LNCaP clone FGC (cell line): ENCODE measurements around the gene GPR101.

Source experiments
- DNase-seq: peaks from one replicate; pipeline ENCODE4 v3.0.0-alpha.2; 2011; ENCODE audit warnings: low read depth
- H3K4me3 ChIP-seq: 2 replicates; pipeline ENCODE4 v1.5.1; 2011; ENCODE audit warnings: mild to moderate bottlenecking, low read depth, low read length, control low read depth
- TF ChIP-seq, protein P1 (sequence below): IDR thresholded peaks from 2 replicates; pipeline ENCODE4 v1.5.1; 2012; ENCODE audit warnings: mild to moderate bottlenecking; ENCODE audit not compliant: control insufficient read depth, insufficient read depth; ENCODE audit errors: extremely low read depth

GPR101 gene, protein sequence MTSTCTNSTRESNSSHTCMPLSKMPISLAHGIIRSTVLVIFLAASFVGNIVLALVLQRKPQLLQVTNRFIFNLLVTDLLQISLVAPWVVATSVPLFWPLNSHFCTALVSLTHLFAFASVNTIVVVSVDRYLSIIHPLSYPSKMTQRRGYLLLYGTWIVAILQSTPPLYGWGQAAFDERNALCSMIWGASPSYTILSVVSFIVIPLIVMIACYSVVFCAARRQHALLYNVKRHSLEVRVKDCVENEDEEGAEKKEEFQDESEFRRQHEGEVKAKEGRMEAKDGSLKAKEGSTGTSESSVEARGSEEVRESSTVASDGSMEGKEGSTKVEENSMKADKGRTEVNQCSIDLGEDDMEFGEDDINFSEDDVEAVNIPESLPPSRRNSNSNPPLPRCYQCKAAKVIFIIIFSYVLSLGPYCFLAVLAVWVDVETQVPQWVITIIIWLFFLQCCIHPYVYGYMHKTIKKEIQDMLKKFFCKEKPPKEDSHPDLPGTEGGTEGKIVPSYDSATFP

GRCh38 chrX:137033774-137034507 is at the start of gene GPR101:
GPR101 (minus strand) TSS chrX:137033995; CDS start chrX:137031674, 2,321 bp downstream.
- TF ChIP-seq, protein P1, sequence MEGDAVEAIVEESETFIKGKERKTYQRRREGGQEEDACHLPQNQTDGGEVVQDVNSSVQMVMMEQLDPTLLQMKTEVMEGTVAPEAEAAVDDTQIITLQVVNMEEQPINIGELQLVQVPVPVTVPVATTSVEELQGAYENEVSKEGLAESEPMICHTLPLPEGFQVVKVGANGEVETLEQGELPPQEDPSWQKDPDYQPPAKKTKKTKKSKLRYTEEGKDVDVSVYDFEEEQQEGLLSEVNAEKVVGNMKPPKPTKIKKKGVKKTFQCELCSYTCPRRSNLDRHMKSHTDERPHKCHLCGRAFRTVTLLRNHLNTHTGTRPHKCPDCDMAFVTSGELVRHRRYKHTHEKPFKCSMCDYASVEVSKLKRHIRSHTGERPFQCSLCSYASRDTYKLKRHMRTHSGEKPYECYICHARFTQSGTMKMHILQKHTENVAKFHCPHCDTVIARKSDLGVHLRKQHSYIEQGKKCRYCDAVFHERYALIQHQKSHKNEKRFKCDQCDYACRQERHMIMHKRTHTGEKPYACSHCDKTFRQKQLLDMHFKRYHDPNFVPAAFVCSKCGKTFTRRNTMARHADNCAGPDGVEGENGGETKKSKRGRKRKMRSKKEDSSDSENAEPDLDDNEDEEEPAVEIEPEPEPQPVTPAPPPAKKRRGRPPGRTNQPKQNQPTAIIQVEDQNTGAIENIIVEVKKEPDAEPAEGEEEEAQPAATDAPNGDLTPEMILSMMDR, result no peak
- no peak for DNase-seq
- no peak within 1 kb of the TSS for H3K4me3 ChIP-seq

DNA sequence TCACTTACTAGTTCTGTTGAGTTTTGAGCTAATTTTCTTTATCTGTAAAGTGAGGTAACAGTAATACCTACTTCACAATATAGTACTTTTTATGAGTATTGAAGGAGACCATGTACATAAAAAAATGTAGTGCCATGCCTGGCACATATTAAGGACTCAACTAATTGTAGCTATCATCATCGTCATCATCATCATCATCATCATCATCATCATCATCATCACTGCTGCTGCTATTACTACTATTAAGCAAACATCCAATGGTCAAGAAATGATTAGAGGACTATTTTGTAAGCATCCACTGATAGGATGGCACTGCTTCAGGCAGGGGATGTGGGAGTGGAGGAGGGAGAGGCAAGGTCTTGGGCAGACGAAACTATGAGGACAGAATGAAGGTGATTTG is 47.4 kb upstream of the GPR101 start:
- no peak overlapping the region for H3K4me3 ChIP-seq
- DNase-seq, result no peak
- TF ChIP-seq, protein P1, result no peak

DNA sequence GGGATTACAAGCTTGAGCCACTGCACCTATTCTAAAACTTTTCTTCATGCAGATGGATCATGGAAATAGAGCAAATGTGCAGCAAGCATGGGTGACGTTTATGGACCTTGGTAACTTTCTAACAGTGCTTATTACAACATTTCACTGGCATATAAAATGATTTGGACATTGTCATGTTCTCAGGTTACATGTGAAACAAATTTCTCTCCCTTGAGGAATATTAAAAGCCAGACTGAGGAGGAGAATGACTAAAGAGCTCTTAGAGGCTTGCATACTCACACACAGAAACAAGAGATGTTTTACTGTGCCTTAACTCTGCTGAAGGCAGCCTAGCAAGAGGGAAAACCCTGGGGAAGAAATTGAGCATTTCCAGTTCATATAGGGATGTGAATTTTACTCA is 38.6 kb upstream of the GPR101 start:
- TF ChIP-seq, protein P1, result no peak
- no peak for DNase-seq
- no peak overlapping the region for H3K4me3 ChIP-seq

GRCh38 chrX:137071596-137071995 is 37.8 kb upstream of the GPR101 start:
- no peak overlapping the region for H3K4me3 ChIP-seq
- TF ChIP-seq, protein P1, result no peak
- no peak for DNase-seq

DNA sequence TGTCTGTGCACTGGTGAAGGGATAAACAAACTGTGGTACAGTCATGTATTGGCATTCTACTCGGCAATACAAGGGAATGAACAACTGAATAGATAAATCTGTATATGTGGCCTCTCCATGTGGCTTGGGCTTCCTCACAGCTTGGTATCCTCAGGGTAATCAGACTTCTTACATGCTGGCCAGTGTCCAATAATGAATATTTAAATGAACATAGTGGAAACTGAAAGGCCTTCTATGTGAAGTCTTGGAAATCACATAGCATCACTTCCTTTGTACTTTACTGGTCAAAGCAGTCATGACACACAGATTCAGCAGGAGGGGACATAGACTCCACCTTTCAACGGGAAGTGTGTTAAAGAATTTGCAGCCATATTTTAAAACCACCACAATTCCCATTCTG is 33.4 kb upstream of the GPR101 start:
- DNase-seq, result no peak
- no peak overlapping the region for H3K4me3 ChIP-seq
- TF ChIP-seq, protein P1, result no peak

DNA sequence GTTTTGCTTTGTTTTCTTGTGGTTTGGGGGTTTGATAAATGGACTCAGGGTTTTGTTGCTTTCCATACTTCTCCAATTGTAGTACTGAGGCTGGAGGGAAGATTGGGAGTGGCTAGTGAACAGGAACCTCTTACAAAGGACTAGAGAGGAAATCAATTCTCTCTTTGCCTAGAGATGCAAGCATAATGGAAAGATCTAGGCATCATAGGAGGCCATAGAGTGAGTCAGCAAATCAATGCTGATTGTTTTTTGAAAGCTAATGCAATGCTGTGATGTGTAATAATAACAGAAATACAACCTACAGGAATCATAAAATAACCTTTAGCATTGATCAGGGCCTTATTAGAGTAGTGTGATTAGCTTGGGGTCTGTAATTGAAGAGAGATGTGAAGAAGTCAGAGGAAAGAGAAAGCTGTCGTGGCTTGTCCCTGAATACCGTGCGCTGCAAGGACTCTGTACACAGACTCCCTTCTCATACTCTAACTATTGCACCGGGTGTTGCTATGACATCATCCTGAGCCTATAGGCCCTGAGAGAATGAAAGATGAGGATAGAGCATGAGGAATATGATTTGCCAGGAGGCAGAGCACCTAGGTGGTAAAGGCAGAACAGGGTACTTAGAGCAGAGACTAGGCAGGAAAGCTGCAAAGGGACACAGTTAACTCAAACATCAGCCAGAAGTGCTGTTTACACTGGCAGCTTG is 29.3 kb upstream of the GPR101 start:
- TF ChIP-seq, protein P1, result no peak
- no peak overlapping the region for H3K4me3 ChIP-seq
- no peak for DNase-seq
